HG03108 (cell line): ENCODE data around the gene DDX55.
"Not testable (repeated sequence)": the region's sequence is repeated elsewhere in the genome, so short reads cannot be mapped to it uniquely, and the experiment has no call there.

Source experiments
- ATAC-seq: cut with Tn5 transposase; IDR thresholded peaks from one replicate; pipeline ENCODE4 v1.9.1; 2021; ENCODE audit warnings: moderate library complexity; ENCODE audit not compliant: unreplicated experiment

DDX55 gene, protein sequence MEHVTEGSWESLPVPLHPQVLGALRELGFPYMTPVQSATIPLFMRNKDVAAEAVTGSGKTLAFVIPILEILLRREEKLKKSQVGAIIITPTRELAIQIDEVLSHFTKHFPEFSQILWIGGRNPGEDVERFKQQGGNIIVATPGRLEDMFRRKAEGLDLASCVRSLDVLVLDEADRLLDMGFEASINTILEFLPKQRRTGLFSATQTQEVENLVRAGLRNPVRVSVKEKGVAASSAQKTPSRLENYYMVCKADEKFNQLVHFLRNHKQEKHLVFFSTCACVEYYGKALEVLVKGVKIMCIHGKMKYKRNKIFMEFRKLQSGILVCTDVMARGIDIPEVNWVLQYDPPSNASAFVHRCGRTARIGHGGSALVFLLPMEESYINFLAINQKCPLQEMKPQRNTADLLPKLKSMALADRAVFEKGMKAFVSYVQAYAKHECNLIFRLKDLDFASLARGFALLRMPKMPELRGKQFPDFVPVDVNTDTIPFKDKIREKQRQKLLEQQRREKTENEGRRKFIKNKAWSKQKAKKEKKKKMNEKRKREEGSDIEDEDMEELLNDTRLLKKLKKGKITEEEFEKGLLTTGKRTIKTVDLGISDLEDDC

DNA sequence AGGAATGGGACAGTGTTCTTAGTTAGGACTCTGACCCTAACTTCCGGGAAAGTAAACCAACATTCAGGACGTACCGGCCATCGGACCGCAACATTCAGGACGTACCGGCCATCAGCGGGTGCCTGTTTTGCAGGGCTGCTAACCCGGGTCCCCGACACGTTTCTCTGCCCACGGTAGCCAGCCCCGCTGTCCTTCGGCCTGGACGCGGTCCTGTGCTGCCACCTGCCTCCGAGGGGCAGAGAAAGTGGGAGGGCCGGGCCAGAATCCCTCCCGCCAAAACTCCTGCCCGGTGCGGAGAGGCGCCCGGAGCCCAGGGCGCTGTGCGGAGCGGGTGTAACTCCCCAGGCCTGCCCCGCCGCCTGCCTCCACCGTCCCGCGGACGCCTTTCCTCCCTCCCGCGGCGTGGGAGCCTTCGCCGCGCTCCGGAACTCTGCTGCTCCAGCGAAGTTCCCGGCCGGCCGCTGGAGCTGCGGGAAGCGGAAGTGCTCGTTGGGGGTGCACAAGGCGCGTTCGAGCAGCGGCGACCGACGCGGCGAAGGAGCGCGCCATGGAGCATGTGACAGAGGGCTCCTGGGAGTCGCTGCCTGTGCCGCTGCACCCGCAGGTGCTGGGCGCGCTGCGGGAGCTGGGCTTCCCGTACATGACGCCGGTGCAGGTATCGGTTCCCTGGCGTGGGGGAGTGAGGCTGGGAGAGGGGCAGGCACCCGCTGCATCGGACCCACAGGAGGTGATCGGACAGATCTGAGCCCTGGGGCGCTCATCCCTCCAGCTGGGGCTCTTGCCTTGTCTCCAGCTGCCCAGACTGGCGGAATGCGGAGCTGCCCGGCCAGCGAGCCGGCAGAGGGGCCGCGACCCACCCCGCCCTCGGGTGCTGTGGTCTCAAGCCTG is at the start of gene DDX55:
DDX55 (plus strand) TSS at position 498 of the 888 bp plus-strand sequence; CDS start at position 548, 50 bp downstream.
- ATAC-seq, result peak; percentile 84

DNA sequence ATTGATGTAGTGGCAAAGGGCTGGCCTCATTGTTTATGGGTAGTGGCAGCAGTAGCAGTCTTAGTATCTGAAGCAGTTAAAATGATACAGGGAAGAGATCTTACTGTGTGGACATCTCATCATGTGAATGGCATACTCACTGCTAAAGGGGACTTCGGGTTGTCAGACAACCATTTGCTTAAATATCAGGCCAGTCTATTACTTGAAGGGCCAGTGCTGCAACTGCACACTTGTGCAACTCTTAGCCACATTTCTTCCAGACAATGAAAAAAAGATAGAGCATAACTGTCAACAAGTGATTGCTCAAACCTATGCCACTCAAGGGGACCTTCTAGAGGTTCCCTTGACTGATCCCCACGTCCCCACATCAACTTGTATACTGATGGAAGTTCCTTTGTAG is 47.8 kb upstream of the DDX55 start:
- not testable (repeated sequence) for ATAC-seq

DNA sequence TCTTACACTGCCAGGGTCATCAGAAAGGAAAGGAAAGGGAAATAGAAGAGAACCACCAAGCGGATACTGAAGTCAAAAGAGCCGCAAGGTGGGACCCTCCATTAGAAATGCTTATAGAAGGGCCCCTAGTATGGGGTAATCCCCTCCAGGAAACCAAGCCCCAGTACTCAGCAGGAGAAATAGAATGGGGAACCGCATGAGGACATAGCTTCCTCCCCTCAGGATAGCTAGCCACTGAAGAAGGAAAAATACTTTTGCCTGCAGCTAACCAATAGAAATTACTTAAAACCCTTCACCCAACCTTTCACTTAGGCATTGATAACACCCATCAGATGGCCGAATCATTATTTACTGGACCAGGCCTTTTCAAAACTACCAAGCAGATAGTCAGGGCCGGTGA is 47.1 kb upstream of the DDX55 start:
- ATAC-seq, result not testable (repeated sequence)

DNA sequence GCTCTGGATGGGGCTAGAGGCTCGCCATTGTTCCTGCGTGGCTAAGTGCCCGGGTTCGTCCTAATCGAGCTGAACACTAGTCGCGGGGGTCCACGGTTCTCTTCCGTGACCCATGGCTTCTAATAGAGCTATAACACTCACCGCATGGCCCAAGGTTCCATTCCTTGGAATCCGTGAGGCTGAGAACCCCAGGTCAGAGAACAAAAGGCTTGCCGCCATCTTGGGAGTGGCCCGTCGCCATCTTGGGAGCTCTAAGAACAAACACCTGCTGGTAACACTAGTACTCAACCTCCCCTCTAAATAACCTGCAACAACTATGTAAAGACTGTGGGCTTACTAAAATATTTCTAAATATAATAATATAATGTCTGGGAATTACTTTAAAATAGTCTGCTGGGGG is 43.4 kb upstream of the DDX55 start:
- ATAC-seq, result not testable (repeated sequence)

DNA sequence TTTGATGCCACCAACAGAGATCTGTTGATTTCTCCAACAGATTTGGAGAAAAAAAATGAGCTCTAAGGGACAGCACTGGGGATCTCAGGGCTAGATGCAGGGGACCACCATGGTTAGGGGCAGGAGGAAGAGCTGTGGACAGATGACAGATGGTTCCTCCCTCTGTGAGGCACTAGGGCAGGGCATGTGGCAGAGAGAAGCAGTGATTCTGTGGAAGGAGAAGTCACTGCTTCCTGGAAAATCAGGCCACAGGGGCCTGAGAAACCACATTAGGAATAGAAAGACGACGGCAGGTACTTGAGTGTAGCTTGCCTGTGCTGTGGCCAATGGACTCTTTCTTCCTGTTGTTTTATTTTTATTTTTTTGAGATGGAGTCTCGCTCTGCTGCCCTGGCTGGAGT is 42.4 kb upstream of the DDX55 start:
- no peak for ATAC-seq

DNA sequence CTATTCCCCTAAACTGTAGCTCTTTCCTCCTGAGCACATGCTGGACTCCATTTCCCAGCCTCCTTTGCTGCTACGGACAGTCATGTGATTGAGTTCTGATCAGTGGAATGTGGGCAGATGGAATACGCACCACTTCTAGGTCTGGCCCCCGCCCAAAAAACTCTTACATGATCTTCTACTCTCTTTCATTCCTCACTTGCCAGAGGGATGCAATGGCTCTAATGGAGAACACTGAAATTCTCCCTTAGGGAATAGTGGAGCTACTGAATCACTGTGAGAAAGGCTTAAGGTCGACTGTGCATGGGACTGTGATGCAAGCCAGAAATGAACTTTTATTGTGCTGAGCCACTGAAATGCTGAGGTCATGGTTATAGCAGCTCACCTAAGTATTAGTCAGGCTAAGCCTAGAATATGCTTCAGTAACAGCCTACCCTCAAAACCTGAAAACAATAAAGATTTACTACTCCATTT is 30.5 kb upstream of the DDX55 start:
- no peak for ATAC-seq

DNA sequence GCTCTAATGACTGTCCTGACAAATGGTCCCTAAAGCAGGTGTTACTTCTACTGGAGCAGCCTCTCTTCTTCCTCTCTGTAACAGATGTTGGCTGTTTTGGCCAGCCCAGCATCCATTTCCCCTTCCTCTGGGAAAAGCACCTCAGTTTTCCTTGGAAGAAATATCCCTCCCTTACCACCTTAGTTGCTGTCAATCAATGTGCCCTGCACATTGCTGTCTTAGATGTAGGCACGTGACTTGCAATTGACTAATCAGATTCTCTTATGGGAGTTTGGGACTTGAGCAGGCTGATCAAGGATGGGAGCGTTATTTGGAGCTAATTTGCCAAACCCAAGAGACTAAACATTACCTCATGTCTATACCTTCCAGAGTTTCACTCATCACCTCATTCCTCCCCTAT is 29.5 kb upstream of the DDX55 start:
- no peak for ATAC-seq

DNA sequence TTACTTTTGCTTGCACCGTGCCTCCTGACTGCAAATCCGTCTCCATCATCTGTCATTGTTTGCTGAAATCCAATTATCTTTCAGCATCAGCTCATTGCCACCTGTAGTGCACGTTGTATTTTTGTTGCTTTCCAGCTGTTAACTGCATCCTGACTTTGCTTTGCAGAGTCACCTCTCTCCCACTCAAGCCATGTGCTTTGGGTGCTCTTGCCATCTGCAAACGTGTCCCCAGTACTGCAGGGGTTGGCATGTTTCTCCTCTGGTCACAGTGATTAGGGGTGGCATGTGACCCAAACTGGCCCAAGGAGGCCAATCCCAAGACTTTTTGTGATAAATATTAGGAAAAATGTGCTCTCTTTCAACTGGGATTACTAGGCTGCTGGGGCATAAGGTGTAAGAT is 28.0 kb upstream of the DDX55 start:
- no peak for ATAC-seq

DNA sequence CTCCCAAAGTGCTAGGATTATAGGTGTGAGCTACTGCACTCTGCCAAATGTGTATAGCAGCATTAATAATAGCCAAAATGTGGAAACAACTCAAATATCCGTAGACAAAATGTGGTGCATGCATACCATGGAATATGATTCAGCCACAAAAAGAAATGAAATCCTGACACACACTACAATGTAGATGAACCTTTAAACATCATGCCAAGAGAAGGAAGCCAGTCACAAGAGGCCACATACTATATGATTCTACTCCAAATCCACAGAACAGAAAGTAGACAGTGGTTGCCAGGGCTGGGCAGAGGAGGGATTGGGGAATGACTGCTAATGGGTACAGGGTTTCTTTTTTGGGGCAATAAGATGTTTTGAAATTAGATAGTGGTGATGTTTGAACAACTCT is 25.3 kb upstream of the DDX55 start:
- no peak for ATAC-seq

DNA sequence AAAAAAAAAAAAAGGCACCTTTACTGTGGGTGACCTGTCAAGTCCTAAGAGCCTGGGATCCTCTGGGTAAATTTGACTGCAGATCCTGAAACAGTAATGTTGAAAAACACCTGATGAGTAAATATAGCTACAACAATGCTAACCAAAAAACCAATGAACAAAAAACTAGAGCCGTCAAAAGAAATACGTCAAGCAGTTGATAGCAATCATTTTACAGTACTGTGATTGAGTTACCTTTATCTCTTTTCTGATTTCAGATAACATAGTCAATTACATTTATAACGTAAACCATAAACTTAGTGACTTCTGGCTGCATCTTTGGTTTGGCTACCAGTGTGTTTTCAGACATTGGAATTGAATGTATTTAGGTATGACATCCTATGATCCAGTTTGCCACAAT is 23.7 kb upstream of the DDX55 start:
- ATAC-seq, result no peak

DNA sequence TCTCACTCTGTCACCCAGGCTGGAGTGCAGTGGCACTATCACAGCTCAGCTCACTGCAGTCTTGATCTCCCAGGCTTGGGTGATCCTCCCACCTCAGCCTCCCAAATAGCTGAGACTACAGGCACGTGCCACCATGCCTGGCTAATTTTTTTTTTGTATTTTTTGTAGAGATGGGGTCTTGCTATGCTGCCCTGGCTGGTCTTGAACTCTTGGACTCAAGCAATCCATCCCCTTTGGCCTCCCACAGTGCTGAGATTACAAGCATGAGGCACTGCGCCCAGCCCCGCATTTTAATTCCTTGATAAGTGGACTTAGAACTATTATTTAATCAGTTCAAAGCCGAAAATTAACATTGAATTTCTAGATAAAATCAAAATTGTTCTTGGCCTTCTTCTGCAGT is 23.1 kb upstream of the DDX55 start:
- not testable (repeated sequence) for ATAC-seq

DNA sequence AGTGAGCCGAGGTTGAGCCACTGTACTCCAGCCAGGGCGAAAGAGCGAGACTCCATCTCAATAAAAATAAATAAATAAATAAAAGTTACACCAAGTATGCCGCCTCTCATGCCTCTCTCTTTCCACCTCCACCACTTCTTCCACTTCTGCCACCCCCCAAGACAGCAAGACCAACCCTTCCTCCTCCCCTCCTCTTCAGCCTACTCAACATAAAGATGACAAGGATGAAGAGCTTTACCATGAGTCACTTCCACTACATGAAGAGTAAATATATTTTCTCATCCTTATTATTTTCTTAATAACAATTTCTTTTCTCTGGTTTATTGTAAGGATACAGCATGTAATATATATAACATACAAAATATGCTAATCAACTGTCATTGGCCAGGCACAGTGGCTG is 21.1 kb upstream of the DDX55 start:
- ATAC-seq, result no peak

DNA sequence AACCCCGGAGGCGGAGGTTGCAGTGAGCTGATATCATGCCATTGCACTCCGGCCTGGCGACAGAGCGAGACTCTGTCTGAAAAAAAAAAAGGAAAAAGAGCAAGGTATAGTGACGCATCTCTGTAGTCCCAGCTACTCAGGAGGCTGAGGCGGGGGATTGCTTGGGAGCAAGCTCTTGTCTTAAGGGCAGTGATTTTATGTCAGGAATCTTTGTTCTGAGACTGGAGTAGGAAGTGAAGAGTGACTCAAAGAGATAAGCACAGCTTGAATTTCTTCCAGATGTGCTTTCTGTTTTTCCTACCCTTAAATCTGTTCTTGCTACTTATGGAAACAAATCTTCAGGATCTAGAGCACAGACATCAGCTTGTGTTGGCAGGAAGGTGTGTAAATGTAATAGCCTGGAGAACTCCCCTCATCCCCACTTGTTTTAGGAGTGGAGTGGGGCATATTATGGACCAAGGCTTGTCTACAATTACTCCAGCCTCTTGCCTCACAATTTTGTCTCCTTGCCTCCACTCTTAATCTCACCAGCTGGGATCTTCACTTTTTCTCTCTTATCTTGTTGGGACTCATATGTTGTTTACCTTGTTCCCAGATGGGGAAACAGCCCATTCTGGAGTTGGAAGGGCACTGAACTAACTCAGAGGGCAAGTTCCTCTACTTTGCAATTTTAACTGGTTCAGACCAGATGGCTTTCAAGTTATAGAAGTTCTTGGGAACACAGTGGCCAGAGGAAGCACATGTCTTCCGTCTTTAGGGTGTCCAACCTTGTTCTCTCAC is 10.0 kb upstream of the DDX55 start:
- no peak for ATAC-seq

DNA sequence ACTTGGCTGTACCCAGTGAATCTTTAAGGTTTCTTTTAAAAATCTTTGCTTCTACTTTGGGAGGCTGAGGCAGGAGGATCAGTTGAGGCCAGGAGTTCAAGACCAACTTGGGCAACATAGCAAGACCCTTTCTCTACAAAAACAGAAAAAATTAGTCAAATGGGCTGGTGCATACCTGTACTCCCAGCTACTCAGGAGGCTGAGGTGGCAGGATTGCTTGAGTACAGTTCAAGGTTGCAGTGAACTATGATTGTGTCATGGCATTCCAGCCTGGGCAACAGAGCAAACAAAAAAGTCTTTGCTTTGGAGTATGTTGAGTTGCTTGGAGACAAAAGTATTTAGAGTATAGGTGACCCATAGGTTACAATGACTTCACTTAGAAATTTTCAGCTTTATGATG is 6.2 kb upstream of the DDX55 start:
- no peak for ATAC-seq

DNA sequence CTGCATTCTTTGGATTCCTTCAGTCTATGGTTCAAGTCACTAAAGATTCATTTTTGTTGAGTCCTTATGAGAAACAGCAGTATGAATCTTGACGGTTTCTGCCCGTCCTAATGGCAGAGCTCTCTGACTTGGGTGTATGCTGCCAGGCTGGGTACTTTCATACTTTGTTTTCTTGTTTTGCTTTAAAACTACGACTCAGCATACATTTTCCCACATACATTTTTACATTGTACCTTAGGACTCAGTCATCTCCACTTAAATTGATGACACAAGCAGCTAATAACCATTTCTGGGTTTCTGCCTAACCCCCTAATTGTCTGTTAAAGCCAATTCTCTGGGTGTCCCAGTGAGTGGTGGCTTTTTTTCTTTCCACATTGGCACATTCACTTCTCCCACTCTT is 4.8 kb upstream of the DDX55 start:
- no peak for ATAC-seq

DNA sequence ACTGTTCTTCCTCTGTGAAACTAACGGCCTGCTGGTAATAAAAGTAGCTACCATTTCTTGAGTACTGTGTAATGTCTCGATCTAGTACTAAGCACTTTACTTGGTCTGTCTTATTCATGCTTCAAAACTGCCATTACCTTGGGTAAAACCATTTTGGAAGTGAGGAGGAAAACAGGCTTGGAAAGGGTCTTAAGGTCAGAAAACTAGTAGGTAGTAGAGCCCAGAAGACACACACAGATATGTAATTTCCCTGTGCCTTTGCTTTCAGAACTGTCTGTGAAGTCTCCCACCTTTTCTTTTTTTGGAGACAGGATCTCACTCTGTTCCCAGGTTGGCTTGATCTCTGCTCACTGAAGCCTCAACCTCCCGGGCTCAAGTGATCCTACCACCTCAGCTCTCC is 3.4 kb upstream of the DDX55 start:
- ATAC-seq, result no peak

DNA sequence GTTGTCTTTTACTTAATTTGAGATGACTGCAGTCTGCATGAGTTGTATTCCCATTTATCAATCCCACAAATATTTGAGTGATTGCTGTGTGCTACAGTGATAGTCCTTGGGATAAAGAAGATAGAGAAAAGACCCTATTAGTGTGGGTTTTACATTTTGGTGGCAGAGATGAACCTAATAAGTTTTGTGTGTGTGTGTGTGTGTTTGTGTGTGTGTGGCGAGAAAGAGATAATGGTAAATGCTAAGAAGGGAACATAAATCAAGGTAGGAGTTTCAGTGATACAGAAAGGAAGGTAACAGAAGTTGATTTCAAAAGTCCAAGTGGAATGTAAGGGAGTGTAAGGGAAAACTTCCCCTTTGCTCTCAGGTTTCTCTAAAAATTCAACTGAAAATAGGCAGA is 2.6 kb upstream of the DDX55 start:
- no peak for ATAC-seq

DNA sequence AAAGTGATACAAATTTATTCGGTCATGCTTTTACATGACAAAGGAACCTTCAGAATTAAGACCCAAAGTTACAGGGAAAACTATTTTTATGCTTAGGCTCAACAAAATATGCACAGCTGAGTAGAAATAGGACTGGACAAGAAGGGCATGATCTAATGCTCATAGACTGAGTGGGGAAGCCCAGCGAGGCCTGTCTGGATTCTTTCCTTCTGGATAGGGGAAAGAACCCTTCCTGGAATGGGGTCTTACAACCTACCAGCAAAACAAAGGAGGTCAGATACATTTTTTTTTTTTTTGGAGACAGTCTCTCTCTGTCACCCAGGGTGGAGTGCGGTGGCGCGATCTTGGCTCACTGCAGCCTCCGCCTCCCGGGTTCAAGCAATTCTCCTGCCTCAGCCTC is 2.2 kb upstream of the DDX55 start:
- no peak for ATAC-seq

DNA sequence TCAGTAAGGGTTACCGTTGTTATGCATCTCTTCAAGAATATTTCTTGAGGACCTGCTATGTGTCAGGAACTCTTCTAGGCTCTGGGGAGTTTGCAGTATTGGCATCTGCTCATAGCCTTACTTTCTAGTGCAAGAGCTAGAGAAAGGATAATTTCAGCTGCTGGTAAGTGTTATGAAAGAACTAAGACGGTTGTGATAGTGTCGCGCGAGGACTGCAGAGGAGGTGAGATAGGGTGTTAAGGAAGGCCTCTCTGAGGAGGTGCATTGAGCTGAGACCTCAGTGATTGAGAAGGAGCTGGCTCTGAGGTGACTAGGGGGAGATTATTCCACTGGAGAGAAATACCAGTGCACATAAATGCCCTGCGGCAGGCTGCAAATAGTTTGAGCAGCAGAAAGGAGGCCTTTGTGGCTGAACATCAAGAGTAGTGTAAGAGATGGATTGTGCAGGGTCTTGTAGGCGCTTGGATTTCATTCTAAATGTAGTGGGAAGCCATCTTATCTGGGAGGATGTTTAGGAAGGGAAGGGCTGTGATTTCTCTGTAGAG is 824 bp downstream of the DDX55 start:
- ATAC-seq, result no peak

DNA sequence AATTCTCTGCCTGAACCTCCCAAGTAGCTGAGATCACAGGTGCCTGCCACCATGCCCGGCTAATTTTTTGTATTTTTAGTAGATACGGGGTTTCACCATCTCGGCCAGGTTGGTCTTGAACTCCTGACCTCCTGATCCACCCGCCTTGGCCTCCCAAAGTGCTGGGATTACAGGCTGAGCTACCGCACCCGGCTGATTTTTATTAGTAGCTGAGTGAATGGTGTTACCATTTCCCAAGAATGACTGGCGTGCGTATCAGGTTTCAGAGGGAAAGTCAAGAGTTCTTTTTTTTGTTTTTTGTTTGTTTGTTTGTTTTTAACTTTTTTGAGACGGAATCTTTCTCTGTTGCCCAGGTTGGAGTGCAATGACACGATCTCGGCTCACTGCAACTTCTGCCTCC is 1.6 kb downstream of the DDX55 start:
- ATAC-seq, result not testable (repeated sequence)

DNA sequence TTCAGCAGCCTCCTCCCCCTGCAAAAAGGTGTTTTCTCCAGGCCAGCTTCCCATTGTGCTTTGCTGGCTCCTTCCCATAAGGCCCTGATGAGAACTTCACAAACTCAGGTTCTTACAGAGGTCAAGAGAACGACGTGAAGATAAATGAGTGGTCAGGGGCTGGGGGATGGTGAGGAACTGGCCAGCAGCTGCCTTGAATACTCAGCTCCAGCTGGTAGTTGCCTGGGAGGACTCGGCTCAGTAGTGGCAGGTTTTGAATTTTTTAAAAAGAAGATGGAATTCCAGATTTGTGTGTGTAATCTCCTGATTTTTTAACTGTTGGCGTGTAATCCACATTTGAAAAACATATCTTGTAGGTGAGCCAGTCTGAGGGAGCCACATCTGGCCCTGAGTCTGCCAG is 5.9 kb downstream of the DDX55 start:
- no peak for ATAC-seq
